Prostate gland (tissue), 2 donors: ENCODE results near the gene ZNF787. TPM values are rescaled to one million over a fixed set of nuclear protein-coding genes. Genes with fewer than 3 reads are reported as not detected.

Experiments used
- DNase-seq: peaks from one replicate; pipeline ENCODE4 v3.0.0-alpha.2; 2019; ENCODE audit warnings: low spot score
- H3K27ac ChIP-seq, 2 donors: fragments of 200-600 bp; sonication (generic); 2 replicates each; pipeline ENCODE4 v1.5.1; 2017 to 2019
- H3K27me3 ChIP-seq: fragments of 200-600 bp; sonication (generic); replicated peaks from 2 replicates; pipeline ENCODE4 v1.5.1; 2019; ENCODE audit not compliant: insufficient read depth
- H3K36me3 ChIP-seq, 2 donors: fragments of 200-600 bp; sonication (generic); 1 replicate in 1 of 2; 2 replicates in 1 of 2; pipeline versions ENCODE4 v1.5.1 to v1.8.1; 2017 to 2019
- H3K4me1 ChIP-seq: fragments of 200-600 bp; sonication (generic); replicated peaks from 2 replicates; pipeline ENCODE4 v1.5.1; 2019
- H3K4me3 ChIP-seq, 2 donors: fragments of 200-600 bp; sonication (generic); 2 replicates each; pipeline ENCODE4 v1.5.1; 2017 to 2019
- H3K9me3 ChIP-seq: fragments of 200-600 bp; sonication (generic); 2 replicates; pipeline ENCODE4 v1.5.1; 2017
- POLR2A ChIP-seq: fragments of 450-650 bp; IDR thresholded peaks from one replicate; pipeline ENCODE4 v1.6.1; 2016; ENCODE audit warnings: antibody characterized with exemption, mild to moderate bottlenecking
- POLR2AphosphoS5 ChIP-seq: sonication (generic); formaldehyde crosslinking; IDR thresholded peaks from one replicate; pipeline ENCODE4 v1.6.1; 2017; ENCODE audit warnings: antibody characterized with exemption
- WGBS: methylation state at CpG from one replicate; pipeline ENCODE4 v1.1.5; 2018; 5-methylcytosine and 5-hydroxymethylcytosine counted together
- intact Hi-C: fragments of 100-400 bp; cut with DNase I; formaldehyde crosslinking; loops from one replicate; pipeline ENCODE4 v1.14.2; 2022
- total RNA-seq, 2 donors: library from RNA; depleted of rRNA; stranded (reverse); fragments of >200 nt; gene quantifications; one replicate each; pipeline ENCODE4 v1.1.0, GENCODE V29; 2016
- TF ChIP-seq, protein P1 (sequence below), 4 experiments: fragments of 200-600 bp in 2 of 4; fragments of 450-650 bp in 2 of 4; sonication (generic) in 2 of 4; IDR thresholded peaks; 1 replicate in 3 of 4; 2 replicates in 1 of 4; pipeline ENCODE4 v1.5.1; 2016 to 2019; ENCODE audit warnings: antibody characterized with exemption in 4 of 4, mild to moderate bottlenecking in 2 of 4, moderate library complexity in 2 of 4

Gene ZNF787
- total RNA-seq, 2 donors from 2014 or later = 28.2 to 47.5 TPM

DNA sequence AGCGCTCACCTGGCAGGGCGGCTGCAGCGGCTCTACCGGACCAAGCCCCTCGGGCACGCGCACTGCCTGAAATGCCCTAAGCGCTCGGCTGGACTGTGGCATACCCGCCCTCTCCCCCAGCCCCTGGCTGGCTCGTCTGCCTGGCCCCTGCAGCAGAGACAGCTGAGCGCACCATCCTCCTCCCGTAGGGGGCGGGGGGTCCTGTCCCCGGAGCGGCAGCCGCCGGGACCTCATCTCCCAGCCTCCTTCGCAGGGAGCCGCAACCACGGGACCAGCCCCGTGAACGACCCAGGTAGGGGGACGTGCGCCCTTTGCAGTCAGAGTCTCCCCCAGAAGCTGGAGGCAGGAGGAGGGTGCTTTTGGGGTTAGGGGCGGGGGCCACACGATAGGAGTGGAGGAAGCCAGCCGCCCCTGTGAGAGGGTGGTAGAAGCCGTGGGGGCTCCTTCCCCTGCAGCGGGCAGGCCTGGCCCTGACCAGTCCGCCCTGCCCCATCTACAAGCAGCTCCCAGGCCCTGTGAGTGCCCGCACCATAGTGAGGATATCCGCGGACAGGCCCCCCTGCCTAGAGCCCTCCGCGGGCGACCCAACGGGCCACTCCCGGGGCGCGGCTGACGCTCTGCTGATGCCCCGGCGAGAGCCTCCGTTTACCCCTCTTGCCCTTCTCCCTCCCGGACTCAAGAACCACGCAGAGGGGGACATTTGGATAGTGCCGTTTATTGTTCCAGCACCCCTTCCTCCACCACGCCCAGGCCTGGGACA, 34.2 kb downstream of the ZNF787 start:
- H3K4me1 ChIP-seq = peaks cover 3% of the 10 kb centered on the region
- H3K27ac ChIP-seq = no peak overlapping the region
- H3K36me3 ChIP-seq = peaks cover 0 to 13% of the 10 kb centered on the region in 2 donors
- TF ChIP-seq, protein P1, sequence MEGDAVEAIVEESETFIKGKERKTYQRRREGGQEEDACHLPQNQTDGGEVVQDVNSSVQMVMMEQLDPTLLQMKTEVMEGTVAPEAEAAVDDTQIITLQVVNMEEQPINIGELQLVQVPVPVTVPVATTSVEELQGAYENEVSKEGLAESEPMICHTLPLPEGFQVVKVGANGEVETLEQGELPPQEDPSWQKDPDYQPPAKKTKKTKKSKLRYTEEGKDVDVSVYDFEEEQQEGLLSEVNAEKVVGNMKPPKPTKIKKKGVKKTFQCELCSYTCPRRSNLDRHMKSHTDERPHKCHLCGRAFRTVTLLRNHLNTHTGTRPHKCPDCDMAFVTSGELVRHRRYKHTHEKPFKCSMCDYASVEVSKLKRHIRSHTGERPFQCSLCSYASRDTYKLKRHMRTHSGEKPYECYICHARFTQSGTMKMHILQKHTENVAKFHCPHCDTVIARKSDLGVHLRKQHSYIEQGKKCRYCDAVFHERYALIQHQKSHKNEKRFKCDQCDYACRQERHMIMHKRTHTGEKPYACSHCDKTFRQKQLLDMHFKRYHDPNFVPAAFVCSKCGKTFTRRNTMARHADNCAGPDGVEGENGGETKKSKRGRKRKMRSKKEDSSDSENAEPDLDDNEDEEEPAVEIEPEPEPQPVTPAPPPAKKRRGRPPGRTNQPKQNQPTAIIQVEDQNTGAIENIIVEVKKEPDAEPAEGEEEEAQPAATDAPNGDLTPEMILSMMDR (IDR thresholded peaks at IDR 0.05) = no peak
- TF ChIP-seq POLR2AphosphoS5 (no peak), POLR2A (no peak)
- intact Hi-C loops = loop anchor here (10.0 kb wide), 1 partner anchor 168 kb away; no protein-coding TSS in a partner anchor
- no peak for DNase-seq
- H3K4me3 ChIP-seq = no peak overlapping the region
- H3K27me3 ChIP-seq = no peaks in the 10 kb centered on the region
- WGBS = 76% methylated on average over 27 of the region's 49 CpGs
- no peaks in the 10 kb centered on the region for H3K9me3 ChIP-seq

DNA sequence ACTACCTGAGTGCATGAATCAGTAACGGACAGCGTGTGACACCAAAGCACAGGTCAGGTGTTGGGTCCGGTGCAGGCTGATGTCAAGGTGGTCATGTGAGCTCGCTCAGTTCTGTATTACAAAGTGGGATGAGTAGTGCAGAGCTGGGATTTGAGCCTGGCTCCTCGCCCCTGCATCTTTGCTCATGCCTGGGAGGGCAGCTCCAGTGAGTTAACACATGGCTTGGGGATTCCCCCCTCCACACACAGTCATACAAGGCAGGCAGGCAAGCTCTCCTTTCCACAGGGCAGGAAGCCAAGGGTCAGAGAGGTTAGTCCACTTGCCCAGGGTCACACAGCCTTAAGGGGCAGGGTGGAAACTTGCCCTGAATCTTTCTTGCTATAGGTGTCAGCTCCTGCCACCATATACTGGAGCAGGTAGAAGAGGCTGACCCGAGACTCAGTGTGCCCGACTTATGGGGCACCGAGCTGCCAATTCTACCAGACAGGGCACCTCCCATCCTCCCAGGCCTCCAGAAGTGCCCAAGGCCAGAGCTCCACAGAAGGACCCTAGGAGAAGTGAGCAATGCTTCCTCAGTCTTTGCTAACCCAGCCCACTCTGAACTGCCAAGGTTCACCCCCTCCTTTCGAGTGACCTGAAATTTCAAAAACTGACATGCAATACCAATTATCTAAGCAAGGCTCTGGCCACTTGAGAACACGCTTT, 35.4 kb downstream of the ZNF787 start:
- H3K4me3 ChIP-seq = no peak overlapping the region
- DNase-seq = no peak
- intact Hi-C loops = loop anchor here (10.0 kb wide), 1 partner anchor 169 kb away; no protein-coding TSS in a partner anchor
- H3K27ac ChIP-seq = no peak overlapping the region
- H3K27me3 ChIP-seq = no peaks in the 10 kb centered on the region
- peaks cover 0 to 13% of the 10 kb centered on the region in 2 donors for H3K36me3 ChIP-seq
- no peak for TF ChIP-seq POLR2A
- TF ChIP-seq, protein P1 (IDR thresholded peaks at IDR 0.05) = no peak
- H3K9me3 ChIP-seq = no peaks in the 10 kb centered on the region
- no peaks in the 10 kb centered on the region for H3K4me1 ChIP-seq
- WGBS = 85% methylated on average over 9 of the region's 10 CpGs

GRCh38 chr19:56084835-56085536, 36.1 kb downstream of the ZNF787 start:
- no peak overlapping the region for H3K27ac ChIP-seq
- TF ChIP-seq POLR2AphosphoS5 (no peak), POLR2A (no peak)
- TF ChIP-seq, protein P1 (IDR thresholded peaks at IDR 0.05) = no peak
- no peak for DNase-seq
- no peak overlapping the region for H3K4me3 ChIP-seq
- no peaks in the 10 kb centered on the region for H3K27me3 ChIP-seq
- H3K4me1 ChIP-seq = no peaks in the 10 kb centered on the region
- peaks cover 0 to 13% of the 10 kb centered on the region in 2 donors for H3K36me3 ChIP-seq
- 37% methylated on average over 18 of the region's 18 CpGs for WGBS
- no peaks in the 10 kb centered on the region for H3K9me3 ChIP-seq
- intact Hi-C loops = loop anchor here (10.0 kb wide), 1 partner anchor 170 kb away; no protein-coding TSS in a partner anchor

GRCh38 chr19:56083668-56084067, 37.4 kb downstream of the ZNF787 start:
- intact Hi-C loops = loop anchor here (10.0 kb wide), 1 partner anchor 171 kb away; no protein-coding TSS in a partner anchor
- H3K27me3 ChIP-seq = no peaks in the 10 kb centered on the region
- H3K36me3 ChIP-seq = peaks cover 0 to 13% of the 10 kb centered on the region in 2 donors
- no peak overlapping the region for H3K27ac ChIP-seq
- TF ChIP-seq POLR2AphosphoS5 (no peak), POLR2A (no peak)
- TF ChIP-seq, protein P1 (IDR thresholded peaks at IDR 0.05) = no peak
- no peaks in the 10 kb centered on the region for H3K4me1 ChIP-seq
- DNase-seq = no peak
- WGBS = 45% methylated on average over 9 of the region's 9 CpGs
- H3K9me3 ChIP-seq = no peaks in the 10 kb centered on the region
- H3K4me3 ChIP-seq = no peak overlapping the region
